ENCODE results near the gene SEC61A1.

The SEC61A1 gene

DNA sequence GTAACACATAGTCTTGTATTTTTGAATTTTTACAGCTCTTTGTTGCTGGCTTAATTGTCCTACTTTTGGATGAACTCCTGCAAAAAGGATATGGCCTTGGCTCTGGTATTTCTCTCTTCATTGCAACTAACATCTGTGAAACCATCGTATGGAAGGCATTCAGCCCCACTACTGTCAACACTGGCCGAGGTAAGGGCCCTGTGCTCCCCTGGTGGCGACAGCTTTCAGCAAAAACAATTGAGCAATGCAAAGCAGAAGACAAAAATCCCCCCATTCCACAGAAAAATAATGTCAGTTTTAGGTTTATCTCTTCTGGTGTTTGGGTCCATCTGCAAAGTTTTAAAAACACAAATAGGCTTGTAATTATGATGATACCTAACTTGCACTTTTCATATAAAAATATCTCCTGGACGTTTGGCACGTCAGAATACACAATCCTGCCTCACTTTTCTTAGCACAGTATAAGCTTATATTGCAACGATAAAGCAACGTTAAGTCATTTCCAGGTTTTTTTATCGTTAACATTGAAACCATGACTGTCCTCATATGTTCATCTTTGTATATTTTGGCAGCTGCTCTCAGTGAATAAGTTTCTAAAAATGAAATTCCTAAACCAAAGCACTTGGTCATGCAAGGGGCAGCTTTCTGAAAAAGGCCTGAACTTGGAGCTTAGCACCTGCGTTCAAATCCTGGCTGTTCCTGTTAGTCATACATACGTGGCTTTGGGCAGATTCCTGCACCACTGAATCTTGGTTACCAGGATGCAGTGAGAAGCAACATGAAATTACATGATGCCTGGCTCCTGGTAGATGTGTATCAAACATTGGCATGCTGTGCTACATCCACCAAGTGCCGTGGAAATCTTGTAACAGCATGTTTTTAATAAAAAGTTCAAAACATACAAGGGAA, 8.5 kb downstream of the SEC61A1 start:
- no peak for DNase-seq (ENCODE audit: low read depth, low spot score)

DNA sequence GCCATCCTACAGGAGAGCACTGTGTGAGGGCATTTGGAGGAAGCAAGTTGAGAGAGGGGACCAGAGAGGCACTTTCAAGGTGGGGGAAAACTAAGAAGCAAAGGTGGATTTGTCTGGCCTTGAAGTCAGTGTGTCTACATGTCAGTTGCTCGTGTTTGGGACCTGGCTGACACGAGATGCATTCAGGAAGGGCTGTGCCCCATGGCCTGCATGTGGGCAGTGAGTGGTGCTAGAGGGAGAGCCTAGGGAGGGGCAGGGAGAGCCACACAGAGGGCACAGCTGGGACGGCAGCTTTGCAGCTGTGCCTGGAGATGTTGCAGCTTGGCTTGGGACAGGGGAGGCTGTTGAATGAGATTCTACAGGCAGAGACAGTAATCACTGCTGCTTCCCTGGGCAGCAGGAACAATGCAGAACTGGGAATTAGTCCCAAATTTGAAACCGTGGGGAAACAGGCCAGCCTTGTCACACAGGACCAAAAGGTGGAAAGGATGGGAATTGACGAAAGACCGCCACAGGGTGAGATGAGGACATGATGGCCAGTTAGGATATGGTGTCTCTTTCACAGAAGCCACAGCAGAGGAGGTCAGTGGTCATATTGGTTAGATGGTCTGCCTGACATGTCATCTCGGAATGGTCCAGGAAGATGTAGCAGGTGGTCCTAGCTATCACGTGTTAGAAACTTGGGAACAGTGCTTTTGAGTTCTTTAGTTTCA, 10.0 kb downstream of the SEC61A1 start:
- no peak for DNase-seq (ENCODE audit: low read depth, low spot score)

DNA sequence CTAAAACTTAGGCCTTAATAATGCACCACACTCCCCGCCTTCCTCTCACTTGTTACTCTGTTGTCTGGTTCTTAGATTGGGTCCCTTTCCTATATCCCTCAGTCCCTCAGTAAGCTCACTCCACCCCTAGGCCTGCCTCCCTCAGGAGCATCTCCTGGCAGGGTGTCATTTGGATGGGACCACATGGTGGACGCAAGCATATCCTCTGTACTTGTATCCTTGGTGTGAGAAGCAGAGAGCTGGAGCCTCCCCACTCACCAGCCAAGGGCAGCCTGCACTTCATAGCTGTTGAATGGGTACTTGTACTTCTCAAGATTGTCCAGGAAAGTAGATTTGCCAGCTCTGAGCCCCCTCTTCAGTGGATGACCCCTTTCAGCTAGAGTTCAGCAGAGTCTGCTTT, 11.6 kb downstream of the SEC61A1 start:
- DNase-seq (ENCODE audit: low read depth, low spot score) = no peak

DNA sequence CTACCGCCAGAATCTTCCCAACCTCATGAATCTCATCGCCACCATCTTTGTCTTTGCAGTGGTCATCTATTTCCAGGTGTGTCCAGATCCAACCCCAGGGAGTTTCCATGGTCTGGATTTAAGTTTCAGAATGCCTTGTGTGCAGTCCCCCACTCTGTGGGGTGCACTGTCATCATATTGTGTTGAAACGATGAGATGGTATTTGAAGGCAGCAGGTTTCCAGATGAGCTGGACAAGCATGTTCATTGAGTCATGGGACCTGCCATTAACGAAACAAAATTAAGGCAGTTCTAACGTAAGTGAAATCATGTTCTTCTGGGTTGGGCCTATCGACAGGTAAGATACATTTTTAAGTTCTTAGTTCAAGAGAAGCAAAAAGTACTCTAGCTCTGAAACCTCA, 12.7 kb downstream of the SEC61A1 start:
- no peak for DNase-seq (ENCODE audit: low read depth, low spot score)

DNA sequence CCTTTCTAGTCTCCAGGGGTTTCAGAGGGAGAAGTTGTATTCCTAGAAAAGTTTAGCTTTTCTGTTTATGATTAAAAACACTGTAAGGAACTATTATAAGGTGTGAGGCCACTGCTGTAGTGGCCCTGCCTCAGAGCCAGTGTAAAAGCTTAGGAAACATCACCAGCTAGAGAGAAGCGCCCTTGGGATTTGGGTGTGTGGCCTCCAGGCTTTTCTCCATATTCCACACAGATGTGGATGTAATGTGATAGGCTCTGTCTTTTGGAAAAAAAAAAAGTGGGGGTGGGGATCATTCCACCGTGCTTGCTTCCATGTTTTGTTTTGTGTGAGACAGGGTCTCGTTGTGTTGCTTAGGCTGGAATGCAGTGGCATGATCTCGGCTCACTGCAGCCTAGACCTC, 13.9 kb downstream of the SEC61A1 start:
- no peak for DNase-seq (ENCODE audit: low read depth, low spot score)

DNA sequence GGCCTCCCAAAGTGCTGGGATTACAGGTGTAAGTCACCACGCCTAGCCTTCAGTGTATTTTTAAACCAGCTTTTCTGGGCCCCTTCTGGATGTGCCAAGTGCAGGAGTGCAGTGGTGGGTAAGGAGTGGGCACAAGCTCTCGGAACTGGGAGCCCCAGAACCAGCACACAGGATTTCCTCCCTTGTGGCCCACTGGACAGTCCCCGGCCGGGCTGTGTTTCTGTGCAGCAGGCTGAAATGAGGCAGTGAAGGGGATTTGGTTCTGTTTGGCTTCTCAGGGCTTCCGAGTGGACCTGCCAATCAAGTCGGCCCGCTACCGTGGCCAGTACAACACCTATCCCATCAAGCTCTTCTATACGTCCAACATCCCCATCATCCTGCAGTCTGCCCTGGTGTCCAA, 14.4 kb downstream of the SEC61A1 start:
- DNase-seq (ENCODE audit: low read depth, low spot score) = no peak

DNA sequence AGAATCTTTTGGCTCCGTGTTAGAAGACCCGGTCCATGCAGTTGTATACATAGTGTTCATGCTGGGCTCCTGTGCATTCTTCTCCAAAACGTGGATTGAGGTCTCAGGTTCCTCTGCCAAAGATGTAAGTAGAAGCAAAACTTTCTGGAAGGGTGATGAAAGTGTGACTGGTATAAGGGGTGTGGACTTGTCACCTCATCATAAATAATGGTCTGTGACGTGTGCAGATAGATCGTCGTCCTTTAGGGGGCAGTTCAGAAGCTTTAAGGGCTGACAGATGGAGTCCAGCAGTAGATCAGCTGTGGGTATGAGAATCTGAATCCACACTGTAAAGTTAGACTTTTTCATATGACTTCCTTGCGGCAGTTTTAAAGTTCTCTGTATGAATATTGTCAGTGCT, 15.3 kb downstream of the SEC61A1 start:
- DNase-seq (ENCODE audit: low read depth, low spot score) = no peak

DNA sequence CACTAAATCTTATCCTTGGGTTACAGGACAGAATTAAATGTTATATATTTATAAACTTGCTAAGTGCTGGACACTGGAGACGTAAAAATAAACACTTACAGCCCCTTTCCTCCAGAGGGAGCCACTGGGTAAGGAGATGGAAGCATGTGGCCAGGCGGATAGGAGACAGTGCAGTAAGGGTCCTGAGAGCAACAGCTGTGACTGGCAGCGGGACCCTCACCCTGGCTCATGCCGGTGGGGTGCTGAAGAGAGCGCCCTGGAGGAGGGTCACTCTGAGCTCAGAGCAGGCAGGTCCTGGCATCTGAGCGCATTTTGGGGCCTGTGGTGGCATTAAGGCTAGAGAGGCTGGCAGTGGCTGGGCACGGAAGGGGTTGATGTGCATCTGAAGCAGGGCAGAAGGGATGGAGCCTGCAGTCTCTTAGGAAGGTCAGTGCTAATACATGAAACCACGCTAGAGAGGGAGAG, 16.0 kb downstream of the SEC61A1 start:
- DNase-seq (ENCODE audit: low read depth, low spot score) = no peak

DNA sequence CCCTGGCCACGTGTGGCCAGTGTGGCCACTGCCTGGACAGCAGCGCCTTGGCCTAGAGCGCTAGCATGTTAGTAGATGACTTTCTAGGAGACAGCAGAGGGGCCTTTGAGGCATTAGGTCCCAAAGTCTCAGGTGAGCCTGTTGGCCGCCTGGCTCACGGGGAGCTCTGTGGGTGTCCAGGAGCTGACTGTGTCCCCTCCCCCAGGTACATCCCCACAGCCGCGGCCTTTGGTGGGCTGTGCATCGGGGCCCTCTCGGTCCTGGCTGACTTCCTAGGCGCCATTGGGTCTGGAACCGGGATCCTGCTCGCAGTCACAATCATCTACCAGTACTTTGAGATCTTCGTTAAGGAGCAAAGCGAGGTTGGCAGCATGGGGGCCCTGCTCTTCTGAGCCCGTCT, 17.0 kb downstream of the SEC61A1 start:
- DNase-seq (ENCODE audit: low read depth, low spot score) = no peak

DNA sequence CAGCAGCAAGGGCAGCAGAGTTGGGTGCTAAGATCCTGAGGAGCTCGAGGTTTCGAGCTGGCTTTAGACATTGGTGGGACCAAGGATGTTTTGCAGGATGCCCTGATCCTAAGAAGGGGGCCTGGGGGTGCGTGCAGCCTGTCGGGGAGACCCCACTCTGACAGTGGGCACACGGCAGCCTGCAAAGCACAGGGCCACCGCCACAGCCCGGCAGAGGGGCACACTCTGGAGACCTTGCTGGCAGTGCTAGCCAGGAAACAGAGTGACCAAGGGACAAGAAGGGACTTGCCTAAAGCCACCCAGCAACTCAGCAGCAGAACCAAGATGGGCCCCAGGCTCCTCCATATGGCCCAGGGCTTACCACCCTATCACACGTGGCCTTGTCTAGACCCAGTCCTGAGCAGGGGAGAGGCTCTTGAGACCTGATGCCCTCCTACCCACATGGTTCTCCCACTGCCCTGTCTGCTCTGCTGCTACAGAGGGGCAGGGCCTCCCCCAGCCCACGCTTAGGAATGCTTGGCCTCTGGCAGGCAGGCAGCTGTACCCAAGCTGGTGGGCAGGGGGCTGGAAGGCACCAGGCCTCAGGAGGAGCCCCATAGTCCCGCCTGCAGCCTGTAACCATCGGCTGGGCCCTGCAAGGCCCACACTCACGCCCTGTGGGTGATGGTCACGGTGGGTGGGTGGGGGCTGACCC, 18.8 kb downstream of the SEC61A1 start:
- no peak for DNase-seq (ENCODE audit: low read depth, low spot score)

DNA sequence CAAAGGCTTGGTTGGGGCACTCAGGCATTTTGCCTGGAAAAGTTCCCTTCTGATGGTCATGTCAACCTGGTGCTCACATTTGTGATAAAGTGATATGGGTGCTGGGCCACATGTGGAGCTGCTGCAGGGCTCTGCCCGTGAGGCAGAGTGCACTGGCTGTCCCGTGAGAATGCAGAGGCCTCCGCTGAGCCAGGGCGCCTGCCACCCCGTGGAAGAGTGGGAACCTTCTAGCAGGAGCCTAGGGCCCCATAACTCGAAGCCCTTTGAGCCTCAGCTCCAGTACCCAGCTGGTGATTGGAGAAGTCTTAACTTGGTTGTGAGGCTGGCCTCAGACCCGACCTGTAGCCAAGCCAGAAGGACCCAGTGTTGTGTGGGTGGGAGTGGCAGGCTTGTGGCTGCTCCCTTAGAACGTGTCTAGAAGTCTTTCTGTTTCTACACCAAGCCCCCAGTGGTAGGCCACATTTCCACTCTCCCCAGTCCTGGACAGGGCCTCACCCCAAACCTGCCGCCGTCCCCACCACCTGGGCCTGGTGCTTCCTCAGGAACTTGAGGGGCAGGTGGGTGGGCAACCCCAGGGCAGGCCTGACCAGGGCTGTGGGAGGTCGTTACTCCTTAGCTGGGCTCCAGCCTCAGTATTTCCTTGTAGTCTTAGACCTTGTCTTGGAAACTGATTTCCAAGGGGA, 19.7 kb downstream of the SEC61A1 start:
- no peak for DNase-seq (ENCODE audit: low read depth, low spot score)

DNA sequence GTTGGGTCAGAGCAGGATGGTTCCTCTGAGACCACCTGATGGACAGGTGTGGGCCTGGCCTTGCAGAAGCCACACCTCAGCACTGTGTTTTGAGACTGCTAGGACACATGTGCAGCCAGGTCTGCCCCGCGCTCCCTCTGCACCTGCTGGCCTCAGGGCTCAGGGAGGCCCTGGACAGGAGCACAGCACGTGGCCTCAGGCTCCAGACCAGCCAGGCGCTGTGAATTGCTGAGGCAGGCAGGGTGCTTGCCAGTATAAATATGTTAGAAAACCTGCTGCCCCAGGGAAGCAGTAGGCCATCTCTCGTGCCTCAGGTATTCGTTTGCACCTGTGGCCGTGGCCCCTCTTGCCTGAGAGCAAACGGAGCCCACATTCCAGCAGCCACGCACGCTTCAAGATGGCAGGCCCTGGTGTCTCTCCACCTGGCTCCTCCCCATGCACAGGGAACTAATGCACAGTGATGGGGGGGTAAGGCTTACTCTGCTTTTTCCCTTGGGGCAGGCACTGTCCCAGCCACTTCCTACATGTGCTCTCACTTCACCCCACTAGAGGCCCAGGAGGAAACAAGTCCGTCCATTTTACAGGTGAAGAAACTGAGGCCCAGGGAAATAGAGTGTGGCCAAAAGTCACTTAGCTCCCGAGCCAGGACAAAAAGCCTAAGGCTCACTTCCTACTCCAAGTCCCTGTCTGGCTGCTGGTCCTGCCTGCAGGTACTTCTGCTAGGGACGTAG, 20.4 kb downstream of the SEC61A1 start:
- DNase-seq (ENCODE audit: low read depth, low spot score) = no peak

DNA sequence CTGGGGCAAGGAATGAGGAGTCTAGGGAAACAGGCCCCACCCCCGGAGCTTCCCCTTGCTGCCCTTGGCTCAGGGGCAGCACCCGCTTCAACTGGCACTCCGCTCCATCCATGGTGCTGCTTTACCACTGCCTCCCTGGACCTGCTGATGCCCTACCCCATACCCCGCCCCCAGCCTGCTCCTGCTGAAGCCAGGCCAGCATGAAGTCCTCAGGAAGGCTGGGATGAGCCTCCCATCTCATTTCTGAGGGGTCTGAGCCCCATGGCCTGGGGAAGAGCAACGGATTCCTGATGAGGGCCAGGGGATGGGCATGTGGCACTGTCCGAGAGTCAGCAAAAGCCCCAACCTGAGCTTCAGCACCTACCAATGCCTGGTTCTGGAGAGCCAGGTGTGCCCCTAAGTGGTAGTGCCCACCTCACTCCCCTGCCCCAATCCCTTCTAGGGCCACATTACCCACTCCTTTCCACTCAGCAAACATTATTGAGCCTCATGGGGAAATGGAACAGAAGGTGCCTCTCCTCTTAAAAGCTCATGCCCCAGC, 21.0 kb downstream of the SEC61A1 start:
- no peak for DNase-seq (ENCODE audit: low read depth, low spot score)

DNA sequence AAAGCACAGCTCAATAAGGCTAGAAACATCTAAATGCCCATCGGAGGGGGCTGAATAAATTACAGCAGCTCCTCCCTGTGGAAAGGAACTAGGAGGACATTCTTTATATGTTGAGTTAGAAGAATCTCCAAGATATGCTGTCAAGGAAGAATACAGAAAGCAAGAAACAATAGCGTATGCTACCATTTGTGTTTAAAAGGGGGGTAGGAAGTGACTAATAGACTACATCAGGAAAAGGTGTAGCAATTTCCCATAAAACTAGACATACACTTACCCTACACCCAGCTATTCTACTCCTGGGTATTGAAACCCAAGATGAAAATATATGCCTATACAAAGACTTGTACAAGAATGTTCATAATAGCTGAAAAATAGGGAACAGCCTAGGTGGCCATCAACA, 21.6 kb downstream of the SEC61A1 start:
- no peak for DNase-seq (ENCODE audit: low read depth, low spot score)

DNA sequence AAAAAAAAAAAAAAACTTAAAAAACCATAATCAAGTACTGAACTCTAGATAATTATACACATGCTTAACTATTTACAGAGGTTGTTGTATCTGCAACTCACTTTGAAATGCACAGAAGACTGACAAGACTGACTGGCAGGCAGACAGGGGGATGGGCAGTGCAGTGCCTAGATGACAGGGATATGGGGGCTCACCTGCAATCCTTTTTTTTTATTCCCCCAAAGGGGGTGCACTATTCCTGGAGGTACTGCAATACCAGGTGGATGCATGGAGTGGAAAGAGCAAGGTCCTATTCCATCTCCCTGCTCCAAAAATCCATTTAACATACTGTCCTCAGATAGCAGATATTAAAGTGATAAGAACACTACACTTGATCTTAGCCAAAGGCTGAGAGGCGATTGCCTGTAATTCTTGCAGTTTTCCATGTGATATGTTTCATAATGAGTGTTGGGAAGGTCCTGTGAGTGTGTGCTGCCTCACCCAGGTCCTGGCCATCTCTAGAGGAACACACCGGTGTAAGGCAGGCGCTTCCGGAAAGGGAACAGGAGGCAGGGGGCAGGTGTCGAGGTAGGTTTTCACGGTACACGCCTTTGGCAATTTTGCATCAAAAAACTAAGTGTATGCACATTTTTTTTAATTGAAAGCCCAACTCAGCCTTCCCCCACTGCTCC, 22.7 kb downstream of the SEC61A1 start:
- DNase-seq (ENCODE audit: low read depth, low spot score) = no peak

DNA sequence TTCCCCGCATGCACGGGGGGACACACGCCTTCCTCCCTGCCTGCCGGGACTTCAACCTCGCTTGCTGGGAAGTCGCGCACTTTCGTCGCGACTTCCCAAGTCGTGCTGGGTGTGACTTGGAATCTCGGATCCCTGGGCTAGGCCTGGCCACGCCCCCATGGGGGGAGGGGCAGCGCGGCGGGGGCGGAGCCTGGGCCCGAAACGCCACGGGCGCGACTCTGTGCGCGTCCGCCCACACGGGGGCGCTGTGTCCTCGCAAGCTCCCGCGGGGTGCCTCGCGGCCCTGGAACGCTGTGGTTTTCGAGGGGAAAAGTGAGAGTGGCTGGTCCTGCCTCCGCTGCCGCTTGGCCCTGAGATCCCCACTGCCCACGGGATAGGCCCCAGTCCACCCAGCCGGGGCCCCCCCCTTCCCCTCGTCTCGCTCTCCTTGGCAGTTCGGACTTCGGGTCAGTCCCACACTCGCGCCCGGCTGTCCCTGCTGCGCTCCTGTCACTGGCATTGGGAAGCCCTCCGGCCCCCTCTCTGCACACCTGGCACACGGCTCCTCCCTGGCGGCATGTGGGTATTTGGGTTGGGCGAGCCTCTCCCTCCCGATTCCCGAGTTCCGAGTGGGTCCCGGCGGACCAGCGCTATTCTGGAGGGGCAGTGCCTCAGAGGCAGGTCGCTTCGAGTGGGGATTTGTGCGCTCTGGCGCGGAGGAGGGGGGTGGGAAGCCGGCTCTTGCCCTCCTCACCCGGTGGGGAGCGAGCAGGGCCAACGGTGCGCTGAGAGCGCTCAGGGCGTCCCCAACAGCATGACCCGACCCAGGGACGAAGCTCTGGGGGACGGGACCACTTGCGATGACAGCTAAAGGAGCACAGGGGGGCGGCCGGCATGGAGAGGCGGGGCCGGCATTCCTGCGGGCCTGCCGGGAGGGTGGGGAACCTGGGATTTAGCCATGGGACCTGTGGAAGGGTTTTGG, 23.6 kb downstream of the SEC61A1 start:
- peak; percentile 80 for DNase-seq (ENCODE audit: low read depth, low spot score)

DNA sequence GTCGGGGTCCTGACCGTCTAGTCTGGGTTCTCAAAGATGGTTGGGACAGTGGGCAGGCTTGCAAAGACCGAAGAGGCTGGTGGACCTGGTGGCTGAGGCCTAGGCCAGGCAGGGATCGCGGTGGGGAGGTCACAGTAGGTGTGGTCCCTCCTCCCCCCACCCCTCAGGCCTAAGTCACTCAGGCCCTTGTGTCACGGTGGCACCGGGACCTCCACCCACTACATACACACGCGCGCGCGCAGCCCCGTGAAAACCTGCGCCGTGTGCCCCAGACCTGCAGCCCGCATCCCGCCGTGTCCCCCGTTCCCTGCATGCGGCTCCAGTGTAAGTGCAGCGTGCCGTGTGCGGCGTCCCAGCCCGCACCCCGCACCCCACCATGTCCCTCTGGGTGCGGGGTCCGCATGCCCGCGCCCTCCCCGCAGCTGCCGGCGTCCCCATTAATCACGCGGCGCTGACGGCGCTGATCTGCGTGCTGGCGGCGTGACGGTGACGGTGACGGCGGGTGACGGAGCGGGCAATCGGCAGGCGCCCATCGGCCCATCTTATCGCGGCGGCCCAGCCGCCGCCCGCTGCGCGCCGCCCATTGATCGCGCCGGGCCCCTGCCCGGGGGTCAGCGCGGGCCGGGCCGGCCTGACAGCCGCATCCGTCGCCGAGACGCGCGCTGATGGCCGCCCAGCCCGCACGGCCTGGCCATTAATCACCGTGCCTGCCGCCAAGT, 24.4 kb downstream of the SEC61A1 start:
- no peak for DNase-seq (ENCODE audit: low read depth, low spot score)

DNA sequence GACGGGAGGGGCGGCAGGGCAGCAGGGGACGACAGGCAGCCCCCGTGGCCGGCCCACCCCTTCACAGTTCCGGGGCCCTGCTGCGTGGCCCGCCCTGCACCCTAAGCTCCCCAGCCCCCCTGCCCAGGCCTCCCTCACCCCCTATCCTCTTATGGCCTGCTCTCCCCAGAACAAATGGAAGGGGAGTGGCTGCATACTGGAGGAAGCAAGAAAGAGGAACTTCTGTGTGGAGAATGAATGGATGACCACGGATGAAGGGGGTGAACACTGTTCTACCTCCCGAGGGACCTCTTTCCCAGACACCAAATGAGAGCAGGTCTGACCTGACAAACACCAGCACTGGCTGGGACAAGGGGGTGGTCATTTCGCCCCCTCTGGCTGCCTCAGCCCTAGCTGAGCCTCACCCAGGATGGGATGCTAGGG, 25.0 kb downstream of the SEC61A1 start:
- DNase-seq (ENCODE audit: low read depth, low spot score) = no peak

Data from brain pericyte (primary cell).